Stimulated activated CD8-positive, alpha-beta memory T cell treated with anti-CD3 and anti-CD28 coated beads, Interleukin-4, amount 100 ng/mL, for 4 hours (primary cell): ENCODE data around the gene OSBPL2.

ENCODE experiments used
- DNase-seq, 2 donors: peaks; one replicate each; pipeline ENCODE4 v3.0.0-alpha.2; 2020; ENCODE audit warnings: low read depth in 2 of 2, low spot score in 1 of 2

Gene OSBPL2

GRCh38 chr20:62237801-62238568 lies at the start of gene OSBPL2:
OSBPL2 (plus strand) TSS chr20:62238521; CDS start chr20:62256185, 17,664 bp downstream.
- peak; percentile 100 for DNase-seq

GRCh38 chr20:62190639-62191411 lies 47.5 kb upstream of the OSBPL2 start:
- DNase-seq, result no peak

GRCh38 chr20:62191781-62192559 lies 46.4 kb upstream of the OSBPL2 start:
- DNase-seq, result no peak

GRCh38 chr20:62192635-62193034 lies 45.7 kb upstream of the OSBPL2 start:
- no peak for DNase-seq

- no peak for DNase-seq
Measured at GRCh38 chr20:62193079-62194025, 45.0 kb upstream of the OSBPL2 start.

GRCh38 chr20:62195075-62195405 lies 43.3 kb upstream of the OSBPL2 start:
- DNase-seq, result no peak

GRCh38 chr20:62195736-62196135 lies 42.6 kb upstream of the OSBPL2 start:
- no peak for DNase-seq

- no peak for DNase-seq
Measured at GRCh38 chr20:62196286-62196685, 42.0 kb upstream of the OSBPL2 start.

- no peak for DNase-seq
Measured at GRCh38 chr20:62197311-62197710, 41.0 kb upstream of the OSBPL2 start.

GRCh38 chr20:62197801-62198200 lies 40.5 kb upstream of the OSBPL2 start:
- DNase-seq, result no peak

GRCh38 chr20:62198496-62198895 lies 39.8 kb upstream of the OSBPL2 start:
- DNase-seq, result no peak

- no peak for DNase-seq
Measured at GRCh38 chr20:62198931-62199330, 39.4 kb upstream of the OSBPL2 start.

GRCh38 chr20:62200491-62201172 lies 37.7 kb upstream of the OSBPL2 start:
- DNase-seq, result no peak

GRCh38 chr20:62201173-62202082 lies 36.9 kb upstream of the OSBPL2 start:
- DNase-seq, result no peak

GRCh38 chr20:62202083-62202395 lies 36.3 kb upstream of the OSBPL2 start:
- no peak for DNase-seq

- no peak for DNase-seq
Measured at GRCh38 chr20:62202676-62203377, 35.5 kb upstream of the OSBPL2 start.

- no peak for DNase-seq
Measured at GRCh38 chr20:62203378-62204030, 34.8 kb upstream of the OSBPL2 start.
